ENCODE results near the gene TRPM8. TPM values are rescaled to one million over a fixed set of nuclear protein-coding genes. Genes with fewer than 3 reads are reported as not detected.

The TRPM8 gene
- total RNA-seq, 2 experiments from 2014 or later = not detected

- Mint-ChIP-seq H3K27ac (no peak overlapping the region), H3K9me3 (no peaks in the 10 kb centered on the region), H3K27me3 (ENCODE audit: low read depth) (peaks cover 9% of the 10 kb centered on the region), H3K4me1 (ENCODE audit: low read depth) (peaks cover 5% of the 10 kb centered on the region), H3K4me3 (no peak overlapping the region), H3K36me3 (ENCODE audit: low read depth) (no peaks in the 10 kb centered on the region)
- DNase-seq = no peak
- CTCF ChIA-PET = no interaction called here
- intact Hi-C loops (cut with micrococcal nuclease) = no loop called here
Measured at GRCh38 chr2:233919319-233919718, 2.1 kb downstream of the TRPM8 start.

GRCh38 chr2:233919938-233920337 lies 2.8 kb downstream of the TRPM8 start:
- CTCF ChIA-PET = interaction anchor here (0.6 kb wide), 1 partner anchor 1670 kb away, joined by 3 read pairs; no protein-coding TSS in a partner anchor
- Mint-ChIP-seq H3K27me3 (ENCODE audit: low read depth) (peaks cover 12% of the 10 kb centered on the region), H3K4me3 (no peak overlapping the region), H3K27ac (no peak overlapping the region), H3K9me3 (no peaks in the 10 kb centered on the region), H3K36me3 (ENCODE audit: low read depth) (no peaks in the 10 kb centered on the region), H3K4me1 (ENCODE audit: low read depth) (peaks cover 5% of the 10 kb centered on the region)
- peak; percentile 36 for DNase-seq
- intact Hi-C loops (cut with micrococcal nuclease) = no loop called here

GRCh38 chr2:233922471-233922870 lies 5.3 kb downstream of the TRPM8 start:
- CTCF ChIA-PET = interaction anchor here (0.8 kb wide), 1 partner anchor 65 kb away, joined by 3 read pairs; no protein-coding TSS in a partner anchor
- Mint-ChIP-seq H3K4me3 (no peak overlapping the region), H3K27ac (no peak overlapping the region), H3K9me3 (no peaks in the 10 kb centered on the region), H3K4me1 (ENCODE audit: low read depth) (peaks cover 5% of the 10 kb centered on the region), H3K27me3 (ENCODE audit: low read depth) (peaks cover 18% of the 10 kb centered on the region), H3K36me3 (ENCODE audit: low read depth) (no peaks in the 10 kb centered on the region)
- intact Hi-C loops (cut with micrococcal nuclease) = no loop called here
- DNase-seq = no peak

GRCh38 chr2:233925402-233925801 lies 8.2 kb downstream of the TRPM8 start:
- no peaks in the 10 kb centered on the region for H3K4me1 Mint-ChIP-seq (ENCODE audit: low read depth)
- CTCF ChIA-PET = no interaction called here
- H3K27ac Mint-ChIP-seq = no peak overlapping the region
- no peak overlapping the region for H3K4me3 Mint-ChIP-seq
- DNase-seq = no peak
- no peaks in the 10 kb centered on the region for H3K36me3 Mint-ChIP-seq (ENCODE audit: low read depth)
- peaks cover 14% of the 10 kb centered on the region for H3K27me3 Mint-ChIP-seq (ENCODE audit: low read depth)
- intact Hi-C loops (cut with micrococcal nuclease) = no loop called here
- H3K9me3 Mint-ChIP-seq = no peaks in the 10 kb centered on the region

- CTCF ChIA-PET = no interaction called here
- H3K27ac Mint-ChIP-seq = no peak overlapping the region
- no peak for DNase-seq
- H3K9me3 Mint-ChIP-seq = no peaks in the 10 kb centered on the region
- H3K4me3 Mint-ChIP-seq = no peak overlapping the region
- peaks cover 22% of the 10 kb centered on the region for H3K27me3 Mint-ChIP-seq (ENCODE audit: low read depth)
- H3K4me1 Mint-ChIP-seq (ENCODE audit: low read depth) = no peaks in the 10 kb centered on the region
- intact Hi-C loops (cut with micrococcal nuclease) = no loop called here
- no peaks in the 10 kb centered on the region for H3K36me3 Mint-ChIP-seq (ENCODE audit: low read depth)
Measured at GRCh38 chr2:233926806-233927205, 9.6 kb downstream of the TRPM8 start.

- Mint-ChIP-seq H3K27me3 (ENCODE audit: low read depth) (peaks cover 28% of the 10 kb centered on the region), H3K4me3 (no peak overlapping the region), H3K4me1 (ENCODE audit: low read depth) (no peaks in the 10 kb centered on the region), H3K9me3 (no peaks in the 10 kb centered on the region), H3K27ac (no peak overlapping the region), H3K36me3 (ENCODE audit: low read depth) (no peaks in the 10 kb centered on the region)
- CTCF ChIA-PET = interaction anchor here (0.6 to 0.9 kb wide), 3 partner anchors 217 to 1609 kb away, joined by 3 to 5 read pairs (median 3); no protein-coding TSS in a partner anchor
- intact Hi-C loops (cut with micrococcal nuclease) = no loop called here
- peak; percentile 63 for DNase-seq
Measured at GRCh38 chr2:233928594-233929351, 11.6 kb downstream of the TRPM8 start.

- no peak for DNase-seq
- CTCF ChIA-PET = no interaction called here
- peaks cover 28% of the 10 kb centered on the region for H3K27me3 Mint-ChIP-seq (ENCODE audit: low read depth)
- no peaks in the 10 kb centered on the region for H3K9me3 Mint-ChIP-seq
- H3K4me3 Mint-ChIP-seq = no peak overlapping the region
- intact Hi-C loops (cut with micrococcal nuclease) = no loop called here
- H3K27ac Mint-ChIP-seq = no peak overlapping the region
- no peaks in the 10 kb centered on the region for H3K4me1 Mint-ChIP-seq (ENCODE audit: low read depth)
- H3K36me3 Mint-ChIP-seq (ENCODE audit: low read depth) = no peaks in the 10 kb centered on the region
Measured at GRCh38 chr2:233929352-233930022, 12.3 kb downstream of the TRPM8 start.

- H3K4me3 Mint-ChIP-seq = no peak overlapping the region
- H3K27me3 Mint-ChIP-seq (ENCODE audit: low read depth) = peaks cover 34% of the 10 kb centered on the region
- CTCF ChIA-PET = interaction anchor here (0.6 to 1.2 kb wide), 2 partner anchors 9 to 58 kb away, joined by 3 read pairs; no protein-coding TSS in a partner anchor
- H3K9me3 Mint-ChIP-seq = no peaks in the 10 kb centered on the region
- no peaks in the 10 kb centered on the region for H3K36me3 Mint-ChIP-seq (ENCODE audit: low read depth)
- intact Hi-C loops (cut with micrococcal nuclease) = no loop called here
- H3K27ac Mint-ChIP-seq = no peak overlapping the region
- H3K4me1 Mint-ChIP-seq (ENCODE audit: low read depth) = peaks cover 4% of the 10 kb centered on the region
- DNase-seq = no peak
Measured at GRCh38 chr2:233934524-233934923, 17.4 kb downstream of the TRPM8 start.

GRCh38 chr2:233935426-233935825 lies 18.3 kb downstream of the TRPM8 start:
- intact Hi-C loops (cut with micrococcal nuclease) = no loop called here
- peaks cover 4% of the 10 kb centered on the region for H3K4me1 Mint-ChIP-seq (ENCODE audit: low read depth)
- H3K27me3 Mint-ChIP-seq (ENCODE audit: low read depth) = peaks cover 40% of the 10 kb centered on the region
- H3K36me3 Mint-ChIP-seq (ENCODE audit: low read depth) = no peaks in the 10 kb centered on the region
- no peak overlapping the region for H3K27ac Mint-ChIP-seq
- H3K9me3 Mint-ChIP-seq = no peaks in the 10 kb centered on the region
- DNase-seq = no peak
- no peak overlapping the region for H3K4me3 Mint-ChIP-seq
- CTCF ChIA-PET = no interaction called here

- Mint-ChIP-seq H3K4me1 (ENCODE audit: low read depth) (peaks cover 4% of the 10 kb centered on the region), H3K27ac (no peak overlapping the region), H3K9me3 (no peaks in the 10 kb centered on the region), H3K27me3 (ENCODE audit: low read depth) (peaks cover 42% of the 10 kb centered on the region), H3K36me3 (ENCODE audit: low read depth) (no peaks in the 10 kb centered on the region), H3K4me3 (no peak overlapping the region)
- DNase-seq = no peak
- CTCF ChIA-PET = interaction anchor here (0.7 to 1.1 kb wide), 2 partner anchors 17 to 608 kb away, joined by 3 to 5 read pairs; no protein-coding TSS in a partner anchor
- intact Hi-C loops (cut with micrococcal nuclease) = no loop called here
Measured at GRCh38 chr2:233936089-233936488, 18.9 kb downstream of the TRPM8 start.

- Mint-ChIP-seq H3K9me3 (no peaks in the 10 kb centered on the region), H3K4me3 (peak overlapping the region; percentile 3), H3K4me1 (ENCODE audit: low read depth) (peaks cover 4% of the 10 kb centered on the region), H3K27ac (no peak overlapping the region), H3K27me3 (ENCODE audit: low read depth) (peaks cover 34% of the 10 kb centered on the region), H3K36me3 (ENCODE audit: low read depth) (no peaks in the 10 kb centered on the region)
- no peak for DNase-seq
- intact Hi-C loops (cut with micrococcal nuclease) = no loop called here
- CTCF ChIA-PET = no interaction called here
Measured at GRCh38 chr2:233938676-233939370, 21.6 kb downstream of the TRPM8 start.

GRCh38 chr2:233940376-233941276 lies 23.5 kb downstream of the TRPM8 start:
- no peak for DNase-seq
- H3K36me3 Mint-ChIP-seq (ENCODE audit: low read depth) = no peaks in the 10 kb centered on the region
- H3K27me3 Mint-ChIP-seq (ENCODE audit: low read depth) = peaks cover 36% of the 10 kb centered on the region
- intact Hi-C loops (cut with micrococcal nuclease) = no loop called here
- H3K9me3 Mint-ChIP-seq = no peaks in the 10 kb centered on the region
- no peak overlapping the region for H3K27ac Mint-ChIP-seq
- CTCF ChIA-PET = no interaction called here
- peaks cover 4% of the 10 kb centered on the region for H3K4me1 Mint-ChIP-seq (ENCODE audit: low read depth)
- H3K4me3 Mint-ChIP-seq = no peak overlapping the region

All from activated naive CD4-positive, alpha-beta T cell treated with anti-CD3 and anti-CD28 coated beads for 36 hours (primary cell).